HG03139 (cell line): Measurements from ENCODE around the gene MTHFS.

Experiments used
- ATAC-seq: cut with Tn5 transposase; IDR thresholded peaks from one replicate; pipeline ENCODE4 v1.9.1; 2021; ENCODE audit not compliant: unreplicated experiment

MTHFS gene

DNA sequence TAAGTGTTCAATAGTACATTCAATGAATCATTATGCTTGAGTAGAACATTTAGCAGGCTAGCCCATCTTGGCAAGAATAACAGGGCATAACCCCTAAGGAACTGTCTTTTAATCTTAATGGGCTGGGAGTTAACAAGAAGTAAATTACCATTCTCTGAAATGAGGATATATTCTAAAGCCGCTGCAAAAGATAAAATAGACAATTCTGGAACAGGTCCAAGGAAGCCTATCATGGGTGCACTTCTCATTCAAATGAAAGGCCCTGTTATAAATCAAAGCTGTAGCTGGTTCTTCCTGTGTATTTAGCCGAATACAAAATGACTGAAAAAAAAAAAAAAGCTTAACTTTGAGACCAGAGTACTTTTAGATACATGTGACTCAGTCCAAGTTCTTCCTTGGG, 15.6 kb downstream of the MTHFS start:
- no peak for ATAC-seq

DNA sequence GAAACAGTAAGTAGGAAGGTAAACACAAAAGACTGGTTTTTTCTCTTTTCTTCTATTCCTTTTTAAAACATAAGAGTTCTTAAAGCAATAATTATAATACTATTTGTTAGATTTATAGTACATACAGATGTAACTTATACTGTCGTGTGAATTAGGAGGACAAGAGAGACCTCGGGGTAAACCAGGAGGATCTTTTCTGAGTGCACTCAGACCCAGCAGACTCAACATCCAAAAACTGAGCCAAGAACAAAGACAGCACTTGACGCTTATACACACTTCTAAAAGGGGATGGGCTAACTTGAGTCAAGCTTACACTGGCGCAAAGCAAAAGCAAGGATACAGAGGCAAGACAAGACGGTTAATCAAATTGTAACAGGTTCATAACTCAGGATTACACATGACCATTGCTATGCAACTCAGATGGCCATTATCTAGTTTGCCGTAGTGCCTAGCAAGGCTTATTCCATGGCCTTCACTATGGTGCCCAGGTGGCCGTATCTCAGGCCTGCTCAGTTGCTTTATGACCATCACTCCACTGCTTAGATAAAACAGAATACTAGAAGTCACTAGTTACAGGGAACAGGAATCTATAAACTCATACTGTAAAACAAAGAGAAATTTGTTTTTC, 18.6 kb downstream of the MTHFS start:
- ATAC-seq, result no peak

- no peak for ATAC-seq
These were observed 21.6 kb downstream of the MTHFS start for GRCh38 chr15:79875213-79875612.

DNA sequence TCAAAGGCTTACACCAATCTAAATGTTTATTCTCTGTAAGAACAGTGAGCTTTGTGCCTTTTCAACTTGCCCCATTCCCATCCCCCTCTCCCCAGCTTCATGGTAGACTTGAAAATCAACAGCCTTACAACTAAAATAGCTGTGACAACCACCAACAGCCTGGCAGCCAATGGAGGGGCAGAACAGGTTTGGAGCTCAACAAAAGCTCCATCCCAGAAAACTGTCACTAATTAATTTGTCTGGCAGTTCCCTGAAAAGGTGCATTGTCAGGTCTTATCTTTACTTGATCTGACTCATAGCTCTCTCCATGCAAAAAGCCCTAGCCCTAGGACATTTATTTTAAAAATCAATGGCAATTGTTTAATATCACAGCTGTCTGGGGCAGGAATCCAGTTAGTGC, 22.6 kb downstream of the MTHFS start:
- no peak for ATAC-seq

- no peak for ATAC-seq
These were observed 24.3 kb downstream of the MTHFS start for GRCh38 chr15:79872358-79873017.

GRCh38 chr15:79868554-79868953, 28.3 kb downstream of the MTHFS start:
- no peak for ATAC-seq

GRCh38 chr15:79863886-79864285, 32.9 kb downstream of the MTHFS start:
- no peak for ATAC-seq

DNA sequence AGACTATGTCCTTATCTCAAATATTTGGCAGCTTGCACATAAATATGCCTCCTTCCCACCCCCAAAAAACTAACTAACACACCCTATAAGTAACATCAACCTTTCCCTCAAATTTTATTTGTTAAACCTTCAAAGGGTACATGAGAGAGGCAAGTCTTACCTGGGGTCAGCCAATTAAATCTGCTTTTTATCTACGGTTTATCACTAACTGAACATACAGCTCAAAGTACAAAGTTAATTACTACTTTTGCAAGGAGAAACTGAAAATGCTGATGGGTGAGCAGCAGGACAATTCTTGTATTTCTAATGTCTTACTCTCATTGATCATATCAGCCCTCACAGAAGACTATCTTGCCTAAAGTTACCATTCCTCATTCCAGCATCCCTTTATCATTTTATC, 34.6 kb downstream of the MTHFS start:
- ATAC-seq, result no peak

- ATAC-seq, result no peak
These were observed 36.2 kb downstream of the MTHFS start for GRCh38 chr15:79860661-79861060.

DNA sequence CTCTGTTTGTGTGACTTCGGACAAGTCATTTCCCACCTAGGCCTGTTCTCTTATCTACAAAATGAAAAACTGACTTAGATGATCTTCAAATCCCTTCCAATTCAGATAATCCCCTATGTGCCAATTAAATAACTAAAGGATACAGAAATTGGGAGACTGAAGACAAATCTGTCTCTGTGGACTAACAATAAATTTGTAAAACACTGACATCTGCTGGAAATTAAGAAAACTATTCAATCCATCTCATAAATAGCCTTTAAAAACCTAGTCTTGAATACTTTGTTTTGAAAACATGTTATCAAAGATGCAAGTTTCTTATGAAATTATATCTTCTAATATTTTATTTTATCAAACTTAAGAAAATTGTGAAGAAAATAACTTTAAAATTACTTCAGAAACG, 38.3 kb downstream of the MTHFS start:
- no peak for ATAC-seq

GRCh38 chr15:79853492-79854328, 43.1 kb downstream of the MTHFS start:
- ATAC-seq, result peak; percentile 84

DNA sequence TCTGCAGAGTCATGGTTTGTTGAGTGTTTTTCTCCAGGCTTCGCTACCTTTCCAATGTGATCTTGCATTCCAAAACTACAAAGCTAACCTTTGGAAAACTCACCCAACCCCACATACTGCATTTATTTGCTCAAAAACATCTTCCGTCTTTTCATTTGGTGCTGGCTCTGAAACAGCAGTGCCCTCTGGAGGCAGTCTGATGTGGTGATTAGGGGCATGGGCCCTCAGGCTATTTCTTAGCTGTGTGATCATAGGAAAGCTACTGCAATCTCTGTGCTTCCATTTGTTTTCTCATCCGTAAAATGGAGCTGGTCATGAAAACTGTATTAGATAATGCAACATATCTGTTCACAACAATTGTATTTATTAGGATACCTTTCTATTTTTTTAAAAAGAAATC, 47.0 kb downstream of the MTHFS start:
- no peak for ATAC-seq

- ATAC-seq, result no peak
These were observed 50.3 kb downstream of the MTHFS start for GRCh38 chr15:79846539-79846938.

DNA sequence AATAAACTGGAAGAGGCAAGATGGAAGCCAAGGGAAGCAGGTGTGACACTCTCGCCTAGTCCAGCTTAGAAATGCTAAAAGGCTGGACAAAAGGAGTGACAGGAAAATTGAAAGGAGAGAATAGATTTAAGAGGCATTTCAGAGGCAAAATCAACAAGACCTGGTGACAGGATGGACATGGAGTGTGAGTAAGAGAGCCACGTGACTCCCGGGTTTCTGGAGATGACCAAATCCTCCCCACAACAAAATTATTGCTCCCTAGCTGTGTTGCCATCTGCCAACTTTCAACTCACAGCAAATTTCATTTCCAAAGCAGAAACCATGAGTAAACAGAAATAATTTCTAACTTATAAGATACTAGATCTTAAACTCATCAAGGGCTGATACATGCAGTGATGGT, 52.6 kb downstream of the MTHFS start:
- no peak for ATAC-seq

- no peak for ATAC-seq
These were observed 59.0 kb downstream of the MTHFS start for GRCh38 chr15:79837846-79838245.

GRCh38 chr15:79834495-79834894, 62.3 kb downstream of the MTHFS start:
- ATAC-seq, result no peak

DNA sequence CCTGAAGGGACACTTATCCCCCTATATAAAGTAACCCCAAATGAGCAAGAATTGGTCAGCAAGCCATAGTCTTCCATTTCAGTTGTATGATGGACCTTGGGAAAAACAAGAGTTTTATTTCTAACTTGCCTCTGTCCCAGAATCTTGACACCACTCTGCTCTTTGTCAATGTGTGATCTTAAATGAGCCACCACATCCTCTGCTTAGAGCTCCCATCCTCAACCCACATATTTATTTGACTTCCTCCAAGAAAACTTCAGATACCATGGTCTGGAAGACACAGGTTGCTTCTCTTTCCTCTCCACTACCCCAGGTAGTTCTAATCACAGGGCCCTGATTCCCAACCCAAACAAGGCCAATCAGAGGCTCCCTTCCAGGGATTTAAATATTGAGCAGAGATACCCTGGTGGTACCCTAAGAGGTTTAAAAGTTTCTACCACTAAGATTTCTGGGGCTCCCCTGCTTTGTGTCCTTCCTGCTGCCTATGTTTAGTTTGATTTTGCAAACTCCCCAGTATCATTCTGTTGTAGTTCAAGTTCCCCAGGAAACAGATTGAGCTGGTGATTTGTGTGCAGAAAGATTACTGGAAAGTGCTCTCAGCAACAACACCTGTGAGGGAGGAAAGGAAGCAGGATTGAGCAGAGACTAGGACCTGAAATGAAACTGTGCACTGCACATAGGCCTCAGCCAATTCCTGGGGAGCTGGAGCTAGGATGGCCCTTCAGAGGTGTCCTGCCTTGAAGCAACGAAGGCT, 64.3 kb downstream of the MTHFS start:
- ATAC-seq, result no peak

GRCh38 chr15:79831604-79832003, 65.2 kb downstream of the MTHFS start:
- no peak for ATAC-seq

GRCh38 chr15:79829950-79830349, 66.9 kb downstream of the MTHFS start:
- ATAC-seq, result no peak

- no peak for ATAC-seq
These were observed 68.4 kb downstream of the MTHFS start for GRCh38 chr15:79828447-79828846.

- ATAC-seq, result no peak
These were observed 70.0 kb downstream of the MTHFS start for GRCh38 chr15:79826800-79827199.
